Body of pancreas (tissue), 4 donors: ENCODE measurements around the gene CHRFAM7A.
"Not testable (repeated sequence)": the region's sequence is repeated elsewhere in the genome, so short reads cannot be mapped to it uniquely, and the experiment has no call there.

Source experiments
- CTCF ChIP-seq, 7 experiments: fragments of 450-650 bp in 4 of 7; fragments of 200-600 bp in 3 of 7; sonication (generic) in 3 of 7; IDR thresholded peaks; one replicate each; pipeline ENCODE4 v1.5.1; 2016 to 2019; ENCODE audit warnings: antibody characterized with exemption in 7 of 7
- POLR2A ChIP-seq, 3 donors: fragments of 450-650 bp; IDR thresholded peaks; one replicate each; pipeline ENCODE4 v1.6.1; 2016; ENCODE audit warnings: antibody characterized with exemption in 3 of 3, mild to moderate bottlenecking in 2 of 3

GRCh38 chr15:30386318-30386887 lies 6.9 kb downstream of the CHRFAM7A start:
- not testable (repeated sequence) for TF ChIP-seq CTCF, POLR2A (IDR thresholded peaks at IDR 0.05)
